Glomerular endothelial cell (primary cell): Measurements from ENCODE around the gene ZNF653. TPM values are rescaled to one million over a fixed set of nuclear protein-coding genes. Genes with fewer than 3 reads are reported as not detected.
"Not testable (repeated sequence)": the region's sequence is repeated elsewhere in the genome, so short reads cannot be mapped to it uniquely, and the experiment has no call there.

Experiments
- DNase-seq: peaks from one replicate; pipeline ENCODE4 v3.0.0-alpha.2; 2011; ENCODE audit warnings: low read depth, low spot score; ENCODE audit errors: extremely low read depth
- total RNA-seq: library from RNA; depleted of rRNA; stranded (reverse); fragments of >200 nt; gene quantifications from 2 replicates; pipeline ENCODE4 v1.2.3, GENCODE V29; 2015

The ZNF653 gene
- total RNA-seq, 1 donor from 2014 or later: 9.6 TPM

- DNase-seq: no peak
These were observed 22.1 kb downstream of the ZNF653 start for GRCh38 chr19:11483366-11484111.

GRCh38 chr19:11482384-11483050 lies 23.1 kb downstream of the ZNF653 start:
- peak; percentile 14 for DNase-seq

DNA sequence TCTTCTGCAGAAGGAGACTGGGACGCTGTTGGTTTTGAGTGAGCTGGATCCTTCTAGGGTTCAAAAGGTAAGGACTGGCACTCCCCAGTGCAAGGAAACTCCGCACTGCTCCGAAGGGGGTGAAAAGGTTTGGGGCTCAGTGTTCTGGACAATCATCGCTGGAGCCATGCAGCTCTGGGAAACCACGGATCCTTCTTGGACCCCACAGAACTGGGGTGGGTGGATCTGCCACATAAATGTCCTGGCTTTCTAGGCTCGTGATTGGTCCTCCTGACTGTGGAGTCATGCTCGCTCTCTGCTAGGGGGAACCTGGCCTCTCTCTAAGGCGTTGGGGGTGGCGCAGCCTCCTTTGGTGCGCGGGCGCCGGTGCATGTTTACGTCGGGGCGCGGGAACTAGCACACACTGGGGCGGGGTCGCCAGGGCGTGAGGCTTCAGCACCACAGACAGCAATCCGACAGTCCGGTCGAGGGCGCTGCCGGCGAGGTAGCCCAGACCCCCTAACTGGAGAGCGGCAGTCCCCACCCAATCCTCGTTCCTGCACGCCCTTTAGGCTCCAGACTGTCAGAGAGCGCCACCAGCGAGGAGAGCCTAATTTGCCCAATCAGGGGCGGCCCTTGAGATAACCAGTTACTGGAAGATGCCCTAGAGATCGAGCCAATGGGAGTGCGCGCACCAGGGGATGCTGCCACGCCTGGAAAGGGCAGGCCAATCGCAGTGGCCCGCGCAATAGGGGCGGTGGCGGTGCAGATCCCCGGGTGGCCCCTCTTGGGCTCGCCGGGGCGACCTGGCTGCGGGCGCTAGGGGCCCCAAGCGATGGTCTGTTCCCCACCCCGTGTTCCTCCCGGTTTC lies 23.9 kb downstream of the ZNF653 start:
- peak; percentile 20 for DNase-seq

DNA sequence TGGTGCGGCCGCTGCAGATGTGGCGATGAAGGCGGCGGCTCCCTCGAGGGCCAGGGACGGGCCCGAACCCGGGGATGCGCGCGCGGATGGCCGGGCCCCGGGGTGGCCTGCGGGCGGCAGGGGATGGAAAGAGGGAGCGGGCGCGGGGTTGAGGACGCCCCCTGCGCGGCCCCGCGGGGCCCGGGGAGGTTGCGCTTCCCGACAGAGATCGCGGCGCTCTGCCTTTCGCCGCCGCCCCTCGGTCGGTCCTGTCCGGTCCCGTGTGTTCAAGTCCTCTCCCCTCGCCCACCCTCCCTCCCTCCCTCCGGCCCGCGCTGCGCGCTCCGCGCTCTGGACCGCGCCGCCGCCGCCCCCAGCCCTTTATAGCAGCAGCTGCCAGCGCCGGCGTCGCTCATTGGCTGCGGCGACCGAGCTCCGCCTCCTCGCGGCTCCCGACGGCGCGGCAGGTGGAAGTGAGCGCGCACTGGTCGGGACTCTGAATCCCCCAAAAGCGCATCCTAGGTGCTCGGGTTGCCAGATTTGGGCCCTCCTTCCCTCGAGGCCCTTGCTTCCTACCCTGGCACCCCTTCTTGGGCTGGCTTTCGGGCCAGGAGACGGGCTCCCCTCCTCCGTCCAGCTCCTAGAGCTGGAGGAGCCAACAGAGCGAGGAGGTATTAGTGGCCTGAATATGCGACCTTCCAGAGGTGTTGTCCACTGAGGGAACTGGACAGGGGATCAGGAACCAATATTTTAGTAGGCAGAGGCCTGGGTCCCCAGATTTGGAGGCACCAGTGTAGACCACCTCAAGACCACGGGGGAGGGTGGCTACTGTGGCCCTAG lies 24.7 kb downstream of the ZNF653 start, which contains the start of gene ELAVL3:
TSS of gene ELAVL3 (minus strand) at position 332 of the 819 bp plus-strand sequence. CDS start 438 bp downstream, outside the sequence.
- DNase-seq: no peak

- no peak for DNase-seq
These were observed 25.5 kb downstream of the ZNF653 start for GRCh38 chr19:11479898-11480714.

DNA sequence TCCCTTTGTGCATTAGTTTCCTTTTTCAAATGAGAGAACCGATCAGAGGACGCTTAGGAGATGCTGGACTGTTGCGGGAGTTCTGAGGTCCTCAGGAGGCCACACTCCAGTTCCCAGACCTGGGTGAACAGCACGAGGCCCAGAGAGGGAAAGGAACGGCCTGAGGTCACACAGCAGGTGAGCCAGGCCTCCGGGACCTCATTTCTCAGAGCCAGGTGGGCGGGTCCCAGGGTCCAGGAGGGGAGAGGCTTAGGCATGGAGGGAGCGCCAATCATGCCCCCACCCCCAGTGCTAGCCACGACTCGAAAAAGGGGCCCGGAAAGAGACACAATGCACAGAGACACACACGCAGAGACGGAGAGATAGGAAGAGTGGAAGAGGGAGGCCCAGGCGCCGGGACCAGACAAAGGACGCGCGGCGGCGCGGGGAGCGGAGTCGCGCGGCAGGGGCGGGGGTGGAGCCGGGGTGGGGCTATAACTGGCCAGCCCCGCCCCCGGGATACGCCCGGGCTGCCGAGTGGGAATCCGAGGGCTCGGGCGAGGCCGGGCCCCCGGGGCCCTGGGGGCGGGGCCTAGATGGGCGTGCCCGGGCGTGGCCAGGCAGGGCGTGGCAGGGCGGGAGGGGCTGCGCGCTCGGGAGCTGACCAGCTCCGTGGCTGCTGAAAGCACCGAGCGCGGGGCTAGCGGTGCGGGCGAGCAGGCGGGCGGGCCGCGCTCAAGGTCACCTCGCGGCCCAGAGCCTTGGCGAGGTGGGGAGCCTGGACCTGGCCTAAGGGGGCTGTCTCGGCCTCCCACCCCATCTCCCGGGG lies 26.3 kb downstream of the ZNF653 start:
- no peak for DNase-seq

- no peak for DNase-seq
These were observed 27.2 kb downstream of the ZNF653 start for GRCh38 chr19:11478167-11479089.

DNA sequence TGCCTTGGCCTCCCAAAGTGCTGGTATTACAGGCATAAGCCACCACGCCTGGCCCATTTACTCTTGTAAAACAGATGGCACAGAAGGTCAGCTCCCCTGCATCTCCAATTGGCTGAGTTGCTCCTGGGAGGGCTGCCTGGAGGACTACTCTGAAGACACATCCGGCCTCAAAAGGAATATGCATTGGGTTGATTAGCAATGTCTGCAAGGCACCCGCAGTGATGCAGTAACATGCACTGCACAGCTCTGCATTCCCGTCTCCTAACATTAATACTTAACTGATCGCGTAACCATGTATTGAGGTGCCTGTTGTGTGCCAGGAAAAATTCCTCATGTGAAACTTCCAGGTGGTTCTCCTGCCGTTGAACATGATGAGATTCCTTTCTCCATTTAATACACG lies 29.8 kb downstream of the ZNF653 start:
- no peak for DNase-seq

DNA sequence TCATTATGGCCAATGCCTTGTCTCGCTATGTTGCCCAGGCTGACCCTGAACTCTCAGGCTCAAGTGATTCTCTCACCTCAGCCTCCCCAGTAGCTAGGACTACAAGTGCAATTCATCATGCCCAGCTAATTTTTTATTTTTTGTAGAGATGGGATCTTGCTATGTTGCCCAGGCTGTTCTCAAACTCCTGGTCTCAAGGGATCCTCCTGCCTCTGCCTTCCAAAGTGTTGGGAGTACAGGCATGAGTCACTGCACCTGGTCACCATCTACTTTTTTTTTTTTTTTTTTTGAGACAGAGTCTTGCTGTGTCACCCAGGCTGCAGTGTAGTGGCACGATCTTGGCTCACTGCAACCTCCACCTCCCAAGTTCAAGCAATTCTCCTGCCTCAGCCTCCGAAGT lies 30.3 kb downstream of the ZNF653 start:
- DNase-seq: not testable (repeated sequence)

- DNase-seq: no peak
These were observed 31.9 kb downstream of the ZNF653 start for GRCh38 chr19:11473725-11474124.

- DNase-seq: not testable (repeated sequence)
These were observed 37.3 kb downstream of the ZNF653 start for GRCh38 chr19:11468266-11468845.

DNA sequence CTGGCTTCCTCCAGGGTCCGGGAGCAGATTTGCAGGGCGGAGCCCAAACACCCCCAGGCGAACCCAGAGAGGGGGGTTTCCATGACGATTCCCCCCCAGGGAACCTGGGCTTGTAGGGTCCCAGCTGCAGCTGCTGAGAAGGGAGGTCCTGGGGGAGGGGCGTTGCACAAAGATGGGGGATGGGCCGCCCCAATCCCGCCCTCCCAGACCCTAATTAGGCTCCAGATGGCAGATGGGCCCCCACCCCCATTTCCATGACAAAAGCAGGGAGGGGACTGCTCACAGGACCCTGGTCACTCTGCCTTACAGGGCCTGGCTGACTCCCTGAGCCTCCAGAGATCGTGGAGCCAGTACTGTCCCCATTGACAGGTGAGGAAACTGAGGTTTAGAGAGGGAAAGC lies 40.0 kb downstream of the ZNF653 start:
- DNase-seq: no peak

DNA sequence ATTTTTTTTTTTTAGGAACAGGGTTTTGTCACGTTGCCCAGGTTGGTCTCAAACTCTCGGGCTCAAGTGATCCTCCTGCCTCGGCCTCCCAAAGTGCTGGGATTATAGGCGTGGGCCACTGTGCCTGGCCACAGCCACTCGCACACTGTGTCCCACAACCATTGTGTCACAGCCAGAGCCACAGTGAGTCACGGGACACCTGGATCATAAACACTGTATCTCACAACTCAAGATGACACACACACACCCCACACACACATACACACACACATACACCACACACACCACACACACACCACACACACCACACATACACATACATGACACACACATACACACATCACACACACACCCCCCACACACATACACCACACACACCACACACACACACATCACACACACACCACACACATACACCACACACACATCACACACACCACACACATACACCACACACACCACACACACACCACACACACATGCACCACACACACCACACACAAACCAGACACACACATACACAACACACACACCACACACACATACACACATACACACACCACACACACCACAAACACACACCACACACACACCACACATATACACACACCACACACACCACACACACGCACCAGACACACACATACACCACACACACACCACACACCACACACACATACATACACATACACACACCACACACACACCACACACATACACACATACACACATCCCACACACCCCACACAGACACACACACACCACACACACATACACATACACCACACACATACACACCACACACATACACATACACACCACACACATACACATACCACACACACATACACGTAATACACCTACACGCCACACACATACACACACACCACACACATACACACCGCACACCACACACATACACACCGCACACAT lies 41.0 kb downstream of the ZNF653 start:
- no peak for DNase-seq

- DNase-seq: no peak
These were observed 42.2 kb downstream of the ZNF653 start for GRCh38 chr19:11463391-11463790.

GRCh38 chr19:11461453-11461852 lies 44.2 kb downstream of the ZNF653 start:
- no peak for DNase-seq

GRCh38 chr19:11460207-11460606 lies 45.4 kb downstream of the ZNF653 start:
- DNase-seq: no peak
